Activated naive CD4-positive, alpha-beta T cell treated with anti-CD3 and anti-CD28 coated beads for 36 hours (primary cell): ENCODE measurements around the gene RPAP3. TPM values are rescaled to one million over a fixed set of nuclear protein-coding genes. Genes with fewer than 3 reads are reported as not detected.
A peak's percentile ranks its signal among the peaks of the same experiment; 100 is the strongest.

Source experiments
- CTCF ChIA-PET: fragments of 350-600 bp; sonication (Branson Sonifier 250); formaldehyde crosslinking; loops from one replicate; lab custom pipeline; 2021; ENCODE audit warnings: antibody characterized with exemption; lab: Charles Lee
- DNase-seq: peaks from one replicate; pipeline ENCODE4 v3.0.0-alpha.2; 2020
- H3K27ac Mint-ChIP-seq: one replicate; pipeline ENCODE4 v1.8.0; 2021; ENCODE audit warnings: mild to moderate bottlenecking, mixed read lengths
- H3K27me3 Mint-ChIP-seq: one replicate; pipeline ENCODE4 v1.8.0; 2021; ENCODE audit warnings: low read depth, mixed read lengths
- H3K36me3 Mint-ChIP-seq: one replicate; pipeline ENCODE4 v1.8.0; 2021; ENCODE audit warnings: low read depth, mixed read lengths
- H3K4me1 Mint-ChIP-seq: one replicate; pipeline ENCODE4 v1.8.0; 2021; ENCODE audit warnings: low read depth, mixed read lengths
- H3K4me3 Mint-ChIP-seq: one replicate; pipeline ENCODE4 v1.8.0; 2021; ENCODE audit warnings: mild to moderate bottlenecking, moderate library complexity, mixed read lengths
- H3K9me3 Mint-ChIP-seq: one replicate; pipeline ENCODE4 v1.8.0; 2021; ENCODE audit warnings: mixed read lengths
- intact Hi-C: fragments of 100-400 bp; cut with micrococcal nuclease; formaldehyde crosslinking; loops from one replicate; pipeline ENCODE4 v1.15.1; 2023
- total RNA-seq, 2 experiments: library from RNA; stranded (reverse); gene quantifications; one replicate each; pipeline ENCODE4 v1.2.3, GENCODE V29; 2021

RPAP3 gene
- total RNA-seq, 2 experiments from 2014 or later: 46.2 to 46.7 TPM

GRCh38 chr12:47748507-47748828 lies 42.6 kb upstream of the RPAP3 start:
- DNase-seq: no peak
- Mint-ChIP-seq H3K4me3 (no peak overlapping the region), H3K9me3 (no peaks in the 10 kb centered on the region), H3K27ac (no peak overlapping the region), H3K27me3 (peaks cover 2% of the 10 kb centered on the region), H3K4me1 (no peaks in the 10 kb centered on the region), H3K36me3 (no peaks in the 10 kb centered on the region)
- CTCF ChIA-PET: interaction anchor here (0.6 to 12.6 kb wide), 4 partner anchors 10 to 448 kb away, joined by 3 to 440 read pairs (median 12); partner anchors contain the start of gene RAPGEF3
- intact Hi-C loops: loop anchor here (10.0 kb wide), 1 partner anchor 416 kb away; no protein-coding TSS in a partner anchor

GRCh38 chr12:47747596-47748506 lies 42.0 kb upstream of the RPAP3 start:
- intact Hi-C loops: loop anchor here (10.0 kb wide), 1 partner anchor 417 kb away; no protein-coding TSS in a partner anchor
- peaks cover 2% of the 10 kb centered on the region for H3K27me3 Mint-ChIP-seq
- no peaks in the 10 kb centered on the region for H3K4me1 Mint-ChIP-seq
- H3K9me3 Mint-ChIP-seq: no peaks in the 10 kb centered on the region
- CTCF ChIA-PET: interaction anchor here (0.6 to 12.6 kb wide), 6 partner anchors 10 to 447 kb away, joined by 3 to 440 read pairs (median 6); partner anchors contain the start of gene RAPGEF3
- no peak overlapping the region for H3K4me3 Mint-ChIP-seq
- H3K27ac Mint-ChIP-seq: no peak overlapping the region
- no peak for DNase-seq
- H3K36me3 Mint-ChIP-seq: no peaks in the 10 kb centered on the region

- Mint-ChIP-seq H3K27ac (no peak overlapping the region), H3K4me1 (peaks cover 3% of the 10 kb centered on the region), H3K27me3 (peaks cover 2% of the 10 kb centered on the region), H3K4me3 (no peak overlapping the region), H3K36me3 (no peaks in the 10 kb centered on the region), H3K9me3 (no peaks in the 10 kb centered on the region)
- intact Hi-C loops: loop anchor here (10.0 kb wide), 1 partner anchor 418 kb away; no protein-coding TSS in a partner anchor
- CTCF ChIA-PET: interaction anchor here (0.9 to 12.6 kb wide), 5 partner anchors 11 to 90 kb away, joined by 5 to 440 read pairs (median 6); partner anchors contain the start of gene RAPGEF3
- no peak for DNase-seq
Measured at GRCh38 chr12:47747126-47747525, 41.3 kb upstream of the RPAP3 start.

DNA sequence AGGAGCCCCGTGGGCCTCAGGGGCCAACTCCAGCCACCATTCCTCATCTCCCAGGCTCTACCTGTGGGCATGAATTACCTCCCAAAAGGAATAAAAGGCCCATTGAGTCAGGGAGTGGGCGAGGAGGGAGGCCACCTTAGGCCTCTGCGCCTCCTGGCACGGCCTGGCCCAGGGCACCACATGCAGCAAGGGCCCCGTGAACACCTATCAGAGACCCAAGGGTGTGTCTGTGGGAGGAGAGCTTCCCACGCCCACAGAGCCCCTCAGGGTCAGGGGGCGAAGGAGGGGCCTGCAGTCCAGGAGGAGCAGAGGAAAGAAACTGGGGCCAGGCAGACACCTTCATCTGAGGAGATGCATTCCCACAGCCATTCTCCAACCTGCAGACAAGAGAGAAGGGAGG lies 40.7 kb upstream of the RPAP3 start:
- CTCF ChIA-PET: interaction anchor here (0.6 to 12.6 kb wide), 4 partner anchors 20 to 90 kb away, joined by 3 to 440 read pairs (median 12); no protein-coding TSS in a partner anchor
- Mint-ChIP-seq H3K27ac (no peak overlapping the region), H3K9me3 (no peaks in the 10 kb centered on the region), H3K4me3 (no peak overlapping the region), H3K27me3 (peaks cover 2% of the 10 kb centered on the region), H3K4me1 (peaks cover 4% of the 10 kb centered on the region), H3K36me3 (no peaks in the 10 kb centered on the region)
- intact Hi-C loops: loop anchor here (10.0 kb wide), 1 partner anchor 418 kb away; no protein-coding TSS in a partner anchor
- no peak for DNase-seq

DNA sequence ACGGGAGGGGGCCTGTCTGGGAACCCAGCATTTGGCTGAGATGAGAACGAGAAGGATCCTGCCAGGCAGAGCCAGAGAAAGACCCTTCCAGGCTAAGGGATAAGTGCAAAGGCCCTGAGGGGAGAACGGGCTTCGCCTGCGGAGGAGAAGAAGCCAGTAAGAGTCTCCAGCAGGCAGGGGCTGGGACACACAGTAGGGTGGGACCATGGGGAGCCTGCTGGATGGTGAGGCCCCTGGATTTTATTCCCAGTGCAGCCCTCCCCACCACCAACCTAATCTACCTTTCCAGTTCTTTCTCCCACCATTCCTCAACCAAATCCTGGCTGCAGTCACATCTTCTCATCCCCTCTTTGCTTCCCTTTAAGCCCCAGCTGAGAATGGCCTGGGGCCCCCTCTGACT lies 40.2 kb upstream of the RPAP3 start:
- H3K27me3 Mint-ChIP-seq: peaks cover 2% of the 10 kb centered on the region
- no peak overlapping the region for H3K4me3 Mint-ChIP-seq
- no peak for DNase-seq
- no peaks in the 10 kb centered on the region for H3K36me3 Mint-ChIP-seq
- no peaks in the 10 kb centered on the region for H3K9me3 Mint-ChIP-seq
- H3K4me1 Mint-ChIP-seq: peaks cover 9% of the 10 kb centered on the region
- intact Hi-C loops: loop anchor here (10.0 kb wide), 1 partner anchor 419 kb away; no protein-coding TSS in a partner anchor
- no peak overlapping the region for H3K27ac Mint-ChIP-seq
- CTCF ChIA-PET: interaction anchor here (0.6 to 12.6 kb wide), 4 partner anchors 21 to 91 kb away, joined by 3 to 440 read pairs (median 12); no protein-coding TSS in a partner anchor

GRCh38 chr12:47745485-47746041 lies 39.7 kb upstream of the RPAP3 start:
- no peak for DNase-seq
- Mint-ChIP-seq H3K27me3 (peaks cover 2% of the 10 kb centered on the region), H3K27ac (no peak overlapping the region), H3K9me3 (no peaks in the 10 kb centered on the region), H3K4me1 (peaks cover 12% of the 10 kb centered on the region), H3K4me3 (no peak overlapping the region), H3K36me3 (no peaks in the 10 kb centered on the region)
- intact Hi-C loops: loop anchor here (10.0 kb wide), 1 partner anchor 419 kb away; no protein-coding TSS in a partner anchor
- CTCF ChIA-PET: interaction anchor here (0.6 to 12.6 kb wide), 10 partner anchors 13 to 93 kb away, joined by 3 to 728 read pairs (median 44); partner anchors contain the start of genes RAPGEF3 and SLC48A1

DNA sequence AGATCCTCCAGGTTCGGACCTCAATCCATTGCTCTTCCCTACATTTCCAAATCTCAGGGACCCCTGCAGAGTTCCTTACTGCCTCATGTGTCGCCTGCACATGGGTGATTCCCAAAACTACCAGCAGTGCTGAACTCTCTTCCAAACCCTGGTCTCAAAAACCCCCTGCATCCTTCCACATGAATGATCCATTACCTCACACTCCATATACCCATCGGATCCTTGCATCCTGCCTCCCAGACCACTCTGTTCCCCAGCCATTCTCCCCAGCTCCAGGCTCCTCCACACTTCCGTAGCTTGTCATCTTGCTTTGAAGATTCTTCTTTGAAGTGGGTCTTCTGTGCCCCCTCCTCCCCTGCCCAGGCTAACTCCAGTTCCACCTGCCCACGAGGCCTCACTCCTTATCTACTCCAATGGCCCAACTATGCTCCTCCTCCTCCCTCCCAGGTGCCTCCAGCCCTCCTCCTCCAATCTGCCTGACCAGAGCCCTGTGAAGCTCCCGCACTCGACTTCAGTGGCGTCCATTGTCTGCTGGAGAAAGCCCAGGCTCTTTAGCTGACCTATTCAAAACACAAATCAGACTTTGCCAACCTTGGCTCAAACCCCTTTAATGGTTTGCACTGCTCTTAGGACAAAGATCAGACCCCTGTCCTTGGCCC lies 39.1 kb upstream of the RPAP3 start:
- Mint-ChIP-seq H3K4me3 (no peak overlapping the region), H3K27ac (no peak overlapping the region), H3K4me1 (peaks cover 12% of the 10 kb centered on the region), H3K36me3 (no peaks in the 10 kb centered on the region), H3K27me3 (peaks cover 2% of the 10 kb centered on the region), H3K9me3 (no peaks in the 10 kb centered on the region)
- no peak for DNase-seq
- intact Hi-C loops: loop anchor here (5.0 to 10.0 kb wide), 2 partner anchors 202 to 420 kb away; no protein-coding TSS in a partner anchor
- CTCF ChIA-PET: interaction anchor here (0.5 to 12.6 kb wide), 20 partner anchors 9 to 688 kb away, joined by 3 to 728 read pairs (median 16); partner anchors contain the start of genes ENDOU, RAPGEF3, SLC48A1 and TMEM106C

DNA sequence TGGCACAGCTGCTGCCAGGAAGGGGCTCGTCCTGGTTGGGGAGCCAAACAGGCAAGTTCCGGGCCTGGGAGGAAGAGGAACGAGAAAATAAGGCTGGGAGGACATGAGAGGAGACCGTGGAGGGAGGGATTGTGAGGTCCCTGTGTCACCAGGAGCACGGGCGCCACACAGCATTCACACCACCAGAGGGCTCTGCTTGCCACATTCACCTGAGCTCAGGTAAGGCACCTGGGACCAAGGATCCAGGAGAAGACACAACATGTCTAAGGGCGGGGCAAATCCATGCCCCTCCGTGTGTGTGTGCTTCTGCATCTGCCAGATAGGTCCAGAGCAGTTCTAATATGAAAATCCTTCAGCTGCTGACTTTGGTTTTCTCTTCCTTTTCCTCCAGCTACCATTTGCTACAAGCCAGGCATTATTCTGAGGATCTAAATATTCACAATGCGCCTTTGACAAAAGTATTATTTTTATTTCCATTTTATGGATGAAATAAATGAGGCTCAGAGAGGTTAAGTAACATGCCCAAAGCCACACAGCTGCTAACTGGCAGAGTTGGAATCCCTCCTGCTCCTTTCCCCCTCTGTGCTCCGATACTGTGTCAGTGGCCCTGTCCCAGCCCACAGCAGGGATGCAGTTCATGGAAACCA lies 38.3 kb upstream of the RPAP3 start:
- DNase-seq: peak; percentile 84
- intact Hi-C loops: loop anchor here (5.0 to 10.0 kb wide), 2 partner anchors 203 to 421 kb away; no protein-coding TSS in a partner anchor
- no peak overlapping the region for H3K27ac Mint-ChIP-seq
- CTCF ChIA-PET: interaction anchor here (0.5 to 12.6 kb wide), 21 partner anchors 9 to 687 kb away, joined by 3 to 728 read pairs (median 14); partner anchors contain the start of genes ENDOU, RAPGEF3, SLC48A1 and TMEM106C
- peaks cover 17% of the 10 kb centered on the region for H3K4me1 Mint-ChIP-seq
- H3K36me3 Mint-ChIP-seq: no peaks in the 10 kb centered on the region
- H3K4me3 Mint-ChIP-seq: no peak overlapping the region
- no peaks in the 10 kb centered on the region for H3K9me3 Mint-ChIP-seq
- H3K27me3 Mint-ChIP-seq: peaks cover 2% of the 10 kb centered on the region

DNA sequence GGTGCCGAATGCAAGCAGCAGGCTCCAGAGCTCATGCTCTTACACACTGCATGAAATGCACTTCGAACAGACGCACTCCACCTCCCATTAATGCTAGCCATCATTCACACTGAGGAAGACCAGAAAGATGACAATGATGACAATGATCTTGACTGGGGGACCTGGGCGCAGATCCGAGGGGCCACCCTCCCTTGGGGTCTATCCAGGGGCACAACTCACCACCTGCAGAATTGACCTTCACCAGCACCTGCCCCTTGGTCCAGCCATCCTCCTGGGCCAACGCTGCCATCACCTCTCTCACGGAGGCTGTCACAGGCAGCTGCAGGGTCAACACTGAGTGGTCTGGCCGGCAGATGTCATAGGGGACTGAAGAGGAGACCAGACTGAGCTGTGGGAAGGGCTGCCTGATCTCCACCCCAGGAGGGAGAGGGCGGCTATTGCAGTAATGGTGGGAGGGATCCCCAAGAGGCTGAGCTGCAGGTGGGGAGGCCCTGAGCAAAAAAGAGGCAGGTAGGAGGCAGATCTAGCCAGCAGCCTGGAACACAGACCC lies 37.6 kb upstream of the RPAP3 start:
- no peak overlapping the region for H3K4me3 Mint-ChIP-seq
- intact Hi-C loops: loop anchor here (2.0 to 10.0 kb wide), 3 partner anchors 15 to 421 kb away; partner anchors contain the start of gene RAPGEF3
- H3K4me1 Mint-ChIP-seq: peaks cover 19% of the 10 kb centered on the region
- DNase-seq: no peak
- peaks cover 2% of the 10 kb centered on the region for H3K27me3 Mint-ChIP-seq
- no peaks in the 10 kb centered on the region for H3K36me3 Mint-ChIP-seq
- no peak overlapping the region for H3K27ac Mint-ChIP-seq
- CTCF ChIA-PET: interaction anchor here (0.8 to 12.6 kb wide), 33 partner anchors 8 to 421 kb away, joined by 3 to 728 read pairs (median 11); partner anchors contain the start of genes ASB8, ENDOU, RAPGEF3 and RPAP3
- H3K9me3 Mint-ChIP-seq: no peaks in the 10 kb centered on the region

DNA sequence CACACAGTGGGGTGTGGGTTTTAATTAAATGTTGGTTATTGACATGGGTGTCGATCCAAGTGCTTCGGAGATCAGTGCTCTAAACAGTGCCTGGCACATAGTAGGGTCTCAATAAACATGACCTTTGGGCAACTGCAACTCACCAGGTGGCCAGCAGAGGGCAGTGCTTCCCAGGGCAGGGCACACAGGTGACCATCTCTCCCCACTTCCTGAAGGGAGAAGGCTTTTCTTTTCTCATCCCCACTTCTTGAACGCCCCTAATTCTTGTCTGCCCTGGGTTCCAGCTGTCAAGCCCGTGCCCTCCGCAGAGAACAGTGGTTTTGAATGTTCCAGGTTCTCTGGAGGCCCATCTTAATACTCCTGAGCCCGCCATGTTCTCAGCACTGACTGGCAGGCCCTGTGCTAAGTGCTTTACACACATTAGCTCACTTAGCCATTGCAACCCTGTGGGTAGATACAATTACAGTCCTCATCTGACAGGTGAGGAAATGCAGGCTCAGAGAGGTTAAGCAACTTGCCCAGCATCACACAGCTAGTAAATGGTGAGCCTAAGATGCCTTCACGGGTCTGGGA lies 36.5 kb upstream of the RPAP3 start:
- peaks cover 2% of the 10 kb centered on the region for H3K27me3 Mint-ChIP-seq
- no peak overlapping the region for H3K27ac Mint-ChIP-seq
- H3K9me3 Mint-ChIP-seq: no peaks in the 10 kb centered on the region
- no peak overlapping the region for H3K4me3 Mint-ChIP-seq
- no peaks in the 10 kb centered on the region for H3K36me3 Mint-ChIP-seq
- intact Hi-C loops: loop anchor here (1.0 to 10.0 kb wide), 9 partner anchors 16 to 422 kb away; partner anchors contain the start of gene RAPGEF3
- CTCF ChIA-PET: interaction anchor here (0.6 to 12.6 kb wide), 44 partner anchors 9 to 1003 kb away, joined by 3 to 728 read pairs (median 6); partner anchors contain the start of genes ASB8, ENDOU, RAPGEF3 and RPAP3
- DNase-seq: peak; percentile 87
- H3K4me1 Mint-ChIP-seq: peaks cover 19% of the 10 kb centered on the region
